ENCODE data around the gene KRTAP20-1. TPM values are rescaled to one million over a fixed set of nuclear protein-coding genes. Genes with fewer than 3 reads are reported as not detected.

Gene KRTAP20-1
- total RNA-seq, result not detected

- WGBS, 2 donors, result 69 to 74% methylated on average over 2 of the region's 2 CpGs
- intact Hi-C loops (cut with DNase I; ENCODE audit: low total_unique reads), result no loop called here
- no peak for DNase-seq (ENCODE audit: low spot score in 2 of 2)
- no peak within 1 kb of the TSS for H3K4me3 ChIP-seq (ENCODE audit: low read depth, poor library complexity, severe bottlenecking)
- TF ChIP-seq POLR2A (IDR thresholded peaks at IDR 0.05), result no peak
- TF ChIP-seq CTCF (IDR thresholded peaks at IDR 0.05), result no peak
These were observed at the start of gene KRTAP20-1 for GRCh38 chr21:30616125-30616524. KRTAP20-1 (plus strand) TSS chr21:30616425; CDS start chr21:30616455, 30 bp downstream.

- intact Hi-C loops (cut with DNase I; ENCODE audit: low total_unique reads), result no loop called here
- no peak for DNase-seq (ENCODE audit: low spot score in 2 of 2)
- H3K4me3 ChIP-seq (ENCODE audit: low read depth, poor library complexity, severe bottlenecking), result no peak overlapping the region
- TF ChIP-seq CTCF (IDR thresholded peaks at IDR 0.05) (no peak), POLR2A (IDR thresholded peaks at IDR 0.05) (no peak)
These were observed 48.6 kb upstream of the KRTAP20-1 start for GRCh38 chr21:30567617-30568016.

- TF ChIP-seq POLR2A (IDR thresholded peaks at IDR 0.05) (no peak), CTCF (IDR thresholded peaks at IDR 0.05) (no peak)
- no peak overlapping the region for H3K4me3 ChIP-seq (ENCODE audit: low read depth, poor library complexity, severe bottlenecking)
- DNase-seq (ENCODE audit: low spot score in 2 of 2), result no peak
- intact Hi-C loops (cut with DNase I; ENCODE audit: low total_unique reads), result no loop called here
These were observed 38.5 kb upstream of the KRTAP20-1 start for GRCh38 chr21:30577766-30578165.

- no peak for DNase-seq (ENCODE audit: low spot score in 2 of 2)
- intact Hi-C loops (cut with DNase I; ENCODE audit: low total_unique reads), result no loop called here
- TF ChIP-seq POLR2A (IDR thresholded peaks at IDR 0.05), result no peak
- TF ChIP-seq CTCF (IDR thresholded peaks at IDR 0.05), result no peak
- H3K4me3 ChIP-seq (ENCODE audit: low read depth, poor library complexity, severe bottlenecking), result no peak overlapping the region
- WGBS, 2 donors, result 36 to 38% methylated on average over 1 of the region's 1 CpG
These were observed 36.9 kb upstream of the KRTAP20-1 start for GRCh38 chr21:30579346-30579745.

- intact Hi-C loops (cut with DNase I; ENCODE audit: low total_unique reads), result no loop called here
- 71 to 73% methylated on average over 3 of the region's 3 CpGs for WGBS, 2 donors
- no peak for DNase-seq (ENCODE audit: low spot score in 2 of 2)
- no peak overlapping the region for H3K4me3 ChIP-seq (ENCODE audit: low read depth, poor library complexity, severe bottlenecking)
- no peak for TF ChIP-seq POLR2A (IDR thresholded peaks at IDR 0.05)
- TF ChIP-seq CTCF (IDR thresholded peaks at IDR 0.05), result no peak
These were observed 36.1 kb upstream of the KRTAP20-1 start for GRCh38 chr21:30580132-30580531.

- 60 to 73% methylated on average over 1 of the region's 1 CpG for WGBS, 2 donors
- no peak overlapping the region for H3K4me3 ChIP-seq (ENCODE audit: low read depth, poor library complexity, severe bottlenecking)
- intact Hi-C loops (cut with DNase I; ENCODE audit: low total_unique reads), result no loop called here
- no peak for DNase-seq (ENCODE audit: low spot score in 2 of 2)
- TF ChIP-seq CTCF (IDR thresholded peaks at IDR 0.05) (no peak), POLR2A (IDR thresholded peaks at IDR 0.05) (no peak)
These were observed 33.4 kb upstream of the KRTAP20-1 start for GRCh38 chr21:30582870-30583269.
